Trophoblast cell (in vitro differentiated cells and primary cell): ENCODE data around the gene SUN3.

ENCODE experiments used
- DNase-seq, 2 donors: peaks; one replicate each; pipeline ENCODE4 v3.0.0-alpha.2; 2016
- H2AFZ ChIP-seq: 2 replicates; pipeline ENCODE4 v1.6.1; 2013; ENCODE audit warnings: low read length, moderate library complexity, mild to moderate bottlenecking; ENCODE audit not compliant: insufficient read depth, poor library complexity
- H2AK5ac ChIP-seq: 2 replicates; pipeline ENCODE4 v1.6.1; 2013; ENCODE audit warnings: mild to moderate bottlenecking, low read length
- H2BK120ac ChIP-seq: 2 replicates; pipeline ENCODE4 v1.6.1; 2013; ENCODE audit warnings: low read length, mild to moderate bottlenecking, moderate library complexity; ENCODE audit not compliant: insufficient read depth, poor library complexity
- H2BK12ac ChIP-seq: 2 replicates; pipeline ENCODE4 v1.6.1; 2013; ENCODE audit warnings: mild to moderate bottlenecking, low read length, moderate library complexity
- H2BK5ac ChIP-seq: 2 replicates; pipeline ENCODE4 v1.6.1; 2013; ENCODE audit warnings: low read length, low read depth, moderate library complexity, mild to moderate bottlenecking; ENCODE audit not compliant: poor library complexity
- H3K14ac ChIP-seq: 2 replicates; pipeline ENCODE4 v1.6.1; 2013; ENCODE audit warnings: mild to moderate bottlenecking, low read length
- H3K18ac ChIP-seq: 2 replicates; pipeline ENCODE4 v1.6.1; 2013; ENCODE audit warnings: mild to moderate bottlenecking, low read length
- H3K23ac ChIP-seq: 2 replicates; pipeline ENCODE4 v1.6.1; 2013; ENCODE audit warnings: low read length
- H3K27ac ChIP-seq: 2 replicates; pipeline ENCODE4 v1.5.1; 2013; ENCODE audit warnings: low read depth, mild to moderate bottlenecking, inconsistent platforms, low read length, moderate library complexity
- H3K27me3 ChIP-seq: 2 replicates; pipeline ENCODE4 v1.6.1; 2013; ENCODE audit warnings: inconsistent platforms, mild to moderate bottlenecking, low read length, moderate library complexity; ENCODE audit not compliant: insufficient read depth
- H3K36me3 ChIP-seq, 2 experiments: 1 replicate in 1 of 2; 2 replicates in 1 of 2; pipeline ENCODE4 v1.6.1; 2013; ENCODE audit warnings: low read length in 2 of 2, mild to moderate bottlenecking in 2 of 2, moderate library complexity in 1 of 2; ENCODE audit not compliant: insufficient read depth in 2 of 2, control insufficient read depth in 1 of 2
- H3K4ac ChIP-seq: 2 replicates; pipeline ENCODE4 v1.6.1; 2013; ENCODE audit warnings: low read depth, mild to moderate bottlenecking, low read length, moderate library complexity
- H3K4me1 ChIP-seq, 2 experiments: 1 replicate in 1 of 2; 2 replicates in 1 of 2; pipeline ENCODE4 v1.6.1; 2013; ENCODE audit warnings: low read length in 2 of 2, mild to moderate bottlenecking in 2 of 2, moderate library complexity in 1 of 2; ENCODE audit not compliant: insufficient read depth in 2 of 2, control insufficient read depth in 1 of 2
- H3K4me2 ChIP-seq: 2 replicates; pipeline ENCODE4 v1.6.1; 2013; ENCODE audit warnings: inconsistent platforms, mild to moderate bottlenecking, low read length, moderate library complexity
- H3K4me3 ChIP-seq: 2 replicates; pipeline ENCODE4 v1.5.1; 2013; ENCODE audit warnings: mild to moderate bottlenecking, low read depth, low read length, inconsistent platforms
- H3K79me1 ChIP-seq: one replicate; pipeline ENCODE4 v1.6.1; 2013; ENCODE audit warnings: low read length
- H3K79me2 ChIP-seq: 2 replicates; pipeline ENCODE4 v1.6.1; 2013; ENCODE audit warnings: low read length, mild to moderate bottlenecking; ENCODE audit not compliant: control insufficient read depth, insufficient read depth, poor library complexity
- H3K9ac ChIP-seq: 2 replicates; pipeline ENCODE4 v1.6.1; 2013; ENCODE audit warnings: mild to moderate bottlenecking, low read length
- H3K9me3 ChIP-seq: 2 replicates; pipeline ENCODE4 v1.6.1; 2013; ENCODE audit warnings: low read depth, mild to moderate bottlenecking, control low read depth, inconsistent platforms, low read length; ENCODE audit not compliant: insufficient read depth
- H4K12ac ChIP-seq: 2 replicates; pipeline ENCODE4 v1.6.1; 2013; ENCODE audit warnings: low read depth, mild to moderate bottlenecking, low read length, moderate library complexity
- H4K8ac ChIP-seq: 2 replicates; pipeline ENCODE4 v1.6.1; 2013; ENCODE audit warnings: low read depth, mild to moderate bottlenecking, low read length, moderate library complexity
- H4K91ac ChIP-seq: one replicate; pipeline ENCODE4 v1.6.1; 2013; ENCODE audit warnings: low read depth, mild to moderate bottlenecking, low read length, moderate library complexity
- WGBS: extraction: QIAGEN DNeasy Blood & Tissue Kit; methylation state at CpG from one replicate; pipeline ENCODE4 v1.1.7; 2013; ENCODE audit warnings: missing lambda C conversion rate; ENCODE audit not compliant: insufficient read length, insufficient coverage; ENCODE audit errors: extremely low coverage; 5-methylcytosine and 5-hydroxymethylcytosine counted together

The SUN3 gene

DNA sequence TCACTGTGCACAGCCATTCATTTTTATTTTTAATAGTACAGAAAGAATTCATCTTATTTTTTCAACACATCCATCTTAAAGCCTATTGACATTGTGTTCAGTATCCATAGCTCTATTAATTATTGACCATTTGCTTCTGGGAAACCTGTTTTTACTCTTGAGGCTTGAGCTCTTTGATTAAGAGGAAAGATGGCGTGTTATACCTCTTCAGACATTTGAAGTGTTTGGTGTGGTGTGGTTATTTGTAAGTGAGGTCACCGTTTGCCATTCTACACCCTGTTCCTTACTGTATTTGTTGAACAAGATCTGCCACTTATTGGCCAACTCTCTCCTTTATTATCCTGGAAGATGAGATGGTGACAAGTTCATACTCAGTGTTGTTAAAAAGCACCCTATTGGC lies 24.8 kb upstream of the SUN3 start:
- Histone ChIP-seq H2BK12ac (no peak overlapping the region), H3K79me1 (no peaks in the 10 kb centered on the region), H2AFZ (no peak overlapping the region), H2BK120ac (no peak overlapping the region), H3K4me1 (peaks cover 2 to 4% of the 10 kb centered on the region in 2 experiments), H4K91ac (no peak overlapping the region), H3K9me3 (no peaks in the 10 kb centered on the region), H3K23ac (no peak overlapping the region), H4K12ac (no peak overlapping the region), H2AK5ac (no peak overlapping the region), H3K4me2 (no peak overlapping the region), H2BK5ac (no peak overlapping the region), H3K14ac (no peak overlapping the region), H3K79me2 (no peaks in the 10 kb centered on the region), H3K18ac (no peak overlapping the region), H3K27me3 (no peaks in the 10 kb centered on the region), H3K9ac (no peak overlapping the region), H3K36me3 (no peaks in the 10 kb centered on the region), H3K4me3 (no peak overlapping the region), H3K4ac (no peak overlapping the region), H4K8ac (no peak overlapping the region), H3K27ac (no peak overlapping the region)
- DNase-seq, result no peak
- no CpG with 5 or more reads among the region's 2 CpGs for WGBS

DNA sequence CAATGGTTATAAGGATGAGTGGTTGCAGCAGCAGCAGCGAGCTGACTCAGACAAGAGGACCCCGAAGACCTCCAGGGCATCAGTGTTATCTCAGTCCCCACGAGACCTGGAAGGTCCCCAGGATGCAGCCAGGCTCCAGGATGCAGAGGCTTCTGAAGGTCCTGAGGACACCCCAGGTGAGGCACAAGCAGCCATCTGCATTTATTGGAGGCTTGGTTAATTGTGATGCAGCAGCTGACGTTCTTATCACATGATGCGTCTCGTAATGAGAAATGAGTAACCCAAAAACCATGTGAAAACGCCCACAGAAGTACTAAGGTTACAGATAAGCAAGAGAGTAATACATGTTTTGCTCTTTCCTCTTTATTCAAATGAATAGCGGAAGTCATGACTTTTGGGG lies 23.8 kb upstream of the SUN3 start:
- Histone ChIP-seq H4K91ac (no peak overlapping the region), H3K79me2 (no peaks in the 10 kb centered on the region), H2AFZ (no peak overlapping the region), H3K9ac (no peak overlapping the region), H3K27me3 (no peaks in the 10 kb centered on the region), H4K12ac (no peak overlapping the region), H3K4ac (no peak overlapping the region), H3K27ac (no peak overlapping the region), H2BK120ac (no peak overlapping the region), H3K79me1 (no peaks in the 10 kb centered on the region), H3K23ac (no peak overlapping the region), H3K9me3 (no peaks in the 10 kb centered on the region), H4K8ac (no peak overlapping the region), H3K4me2 (no peak overlapping the region), H3K18ac (no peak overlapping the region), H3K4me1 (peaks cover 2 to 4% of the 10 kb centered on the region in 2 experiments), H2BK5ac (no peak overlapping the region), H2BK12ac (no peak overlapping the region), H3K4me3 (no peak overlapping the region), H3K36me3 (no peaks in the 10 kb centered on the region), H3K14ac (no peak overlapping the region), H2AK5ac (no peak overlapping the region)
- no CpG with 5 or more reads among the region's 8 CpGs for WGBS
- DNase-seq, result peak; percentile 55 to 84

DNA sequence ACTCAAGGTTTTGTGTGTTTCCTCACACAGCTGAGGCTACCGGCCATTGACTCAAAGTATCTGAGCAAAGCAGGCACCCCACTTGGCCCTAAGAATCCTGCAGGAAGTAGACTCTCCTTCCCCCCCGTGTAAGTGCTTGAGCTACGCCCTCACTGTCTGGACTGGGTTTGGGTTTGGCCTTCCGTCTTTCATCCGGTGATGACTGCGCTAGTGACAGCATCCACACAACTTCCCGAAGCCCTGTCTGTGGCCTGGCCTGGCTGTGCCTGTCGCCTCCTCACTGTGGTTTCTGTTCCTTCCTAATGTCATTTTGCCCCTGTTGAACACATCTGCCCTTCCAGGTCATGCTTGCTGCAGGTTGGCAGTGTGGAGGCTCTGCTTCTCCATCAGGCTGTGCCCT lies 20.9 kb upstream of the SUN3 start:
- no CpG with 5 or more reads among the region's 8 CpGs for WGBS
- Histone ChIP-seq H3K4me1 (peaks cover 2 to 8% of the 10 kb centered on the region in 2 experiments), H3K18ac (no peak overlapping the region), H3K27me3 (no peaks in the 10 kb centered on the region), H3K14ac (no peak overlapping the region), H2AK5ac (no peak overlapping the region), H4K8ac (no peak overlapping the region), H3K27ac (no peak overlapping the region), H4K12ac (no peak overlapping the region), H3K79me2 (no peaks in the 10 kb centered on the region), H3K4me3 (no peak overlapping the region), H2BK12ac (peak overlapping the region; percentile 32), H3K23ac (no peak overlapping the region), H2AFZ (no peak overlapping the region), H3K9ac (no peak overlapping the region), H4K91ac (no peak overlapping the region), H3K79me1 (no peaks in the 10 kb centered on the region), H3K4me2 (no peak overlapping the region), H2BK5ac (no peak overlapping the region), H3K36me3 (no peaks in the 10 kb centered on the region), H3K9me3 (no peaks in the 10 kb centered on the region), H2BK120ac (no peak overlapping the region), H3K4ac (no peak overlapping the region)
- no peak for DNase-seq

DNA sequence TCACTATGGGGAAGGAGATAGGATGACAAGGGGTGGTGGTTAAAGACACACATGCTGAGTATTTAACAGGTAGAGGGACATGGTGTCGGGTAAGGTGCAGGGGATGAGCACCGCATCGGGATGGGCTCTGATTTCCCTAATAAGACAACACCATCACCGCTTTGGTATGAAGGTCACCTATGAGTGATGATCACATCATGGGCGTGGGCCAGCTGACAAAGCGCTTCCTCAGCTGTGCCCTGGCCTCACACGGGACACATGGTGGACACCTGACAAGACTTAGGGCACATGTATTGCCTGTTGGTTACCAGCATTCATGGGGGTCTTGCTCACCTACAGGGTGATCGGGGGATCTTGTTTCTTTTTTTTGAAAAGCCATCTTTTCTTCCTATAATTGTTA lies 19.2 kb upstream of the SUN3 start:
- no peak overlapping the region for H4K8ac ChIP-seq
- H3K9me3 ChIP-seq, result no peaks in the 10 kb centered on the region
- no peak overlapping the region for H2BK5ac ChIP-seq
- H3K18ac ChIP-seq, result no peak overlapping the region
- no peak overlapping the region for H2AK5ac ChIP-seq
- H3K36me3 ChIP-seq, result no peaks in the 10 kb centered on the region
- H3K27ac ChIP-seq, result no peak overlapping the region
- WGBS, result no CpG with 5 or more reads among the region's 8 CpGs
- DNase-seq, result peak; percentile 5 to 32
- H2BK12ac ChIP-seq, result no peak overlapping the region
- no peak overlapping the region for H2BK120ac ChIP-seq
- peaks cover 2 to 8% of the 10 kb centered on the region in 2 experiments for H3K4me1 ChIP-seq
- H2AFZ ChIP-seq, result no peak overlapping the region
- H3K27me3 ChIP-seq, result no peaks in the 10 kb centered on the region
- H4K12ac ChIP-seq, result no peak overlapping the region
- H3K79me1 ChIP-seq, result no peaks in the 10 kb centered on the region
- H3K79me2 ChIP-seq, result no peaks in the 10 kb centered on the region
- no peak overlapping the region for H3K4me3 ChIP-seq
- H3K23ac ChIP-seq, result no peak overlapping the region
- H3K4ac ChIP-seq, result no peak overlapping the region
- H3K9ac ChIP-seq, result no peak overlapping the region
- H3K4me2 ChIP-seq, result no peak overlapping the region
- no peak overlapping the region for H3K14ac ChIP-seq
- H4K91ac ChIP-seq, result no peak overlapping the region
